Stimulated activated CD8-positive, alpha-beta memory T cell treated with anti-CD3 and anti-CD28 coated beads, Interleukin-12 subunit alpha, Interleukin-12 subunit beta, amount 100 ng/mL, for 4 hours (primary cell): Measurements from ENCODE around the gene STX11.
"Not testable (repeated sequence)": the region's sequence is repeated elsewhere in the genome, so short reads cannot be mapped to it uniquely, and the experiment has no call there.

Experiments
- DNase-seq: peaks from one replicate; pipeline ENCODE4 v3.0.0-alpha.2; 2020; ENCODE audit warnings: low read depth

The STX11 gene

DNA sequence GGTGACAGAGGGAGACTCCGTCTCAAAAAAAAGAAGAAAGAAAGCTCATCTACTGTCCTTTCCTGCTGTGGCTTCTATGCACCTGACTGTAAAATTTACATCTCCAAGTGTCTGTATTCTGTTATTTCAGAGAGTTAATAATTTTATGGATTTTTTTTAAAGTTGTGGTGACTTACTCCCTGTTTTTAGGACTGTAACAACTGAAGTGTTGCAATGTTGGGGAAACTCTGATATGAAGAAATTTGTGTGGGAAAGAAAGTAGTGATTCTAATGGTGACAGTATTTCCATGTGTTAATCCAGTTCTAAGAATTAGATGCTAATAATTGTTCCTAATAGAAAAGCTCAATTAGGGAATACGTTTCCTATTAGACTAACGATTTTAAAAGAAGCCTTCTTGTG, 27.4 kb downstream of the STX11 start:
- no peak for DNase-seq

GRCh38 chr6:144178323-144178722, 28.0 kb downstream of the STX11 start:
- DNase-seq, result no peak

DNA sequence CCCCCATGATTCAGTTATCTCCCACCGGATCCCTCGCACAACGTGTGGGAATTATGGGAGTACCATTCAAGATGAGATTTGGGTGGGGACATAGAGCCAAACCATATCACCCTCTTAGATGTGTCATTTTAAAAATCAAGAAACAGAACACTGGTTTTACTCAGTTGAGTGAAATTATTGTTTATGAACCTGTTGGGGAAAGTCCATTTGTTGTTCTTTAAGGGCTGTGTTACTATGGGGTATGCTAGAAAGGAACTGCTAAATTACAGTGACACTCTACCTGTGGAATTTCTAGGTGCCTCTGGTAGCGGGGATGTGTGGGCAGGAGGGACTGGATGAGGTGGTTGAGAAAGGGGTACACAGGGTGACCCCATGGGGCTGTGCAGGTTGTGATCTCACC, 28.9 kb downstream of the STX11 start:
- DNase-seq, result no peak

- DNase-seq, result no peak
Measured at GRCh38 chr6:144179828-144180227, 29.5 kb downstream of the STX11 start.

- not testable (repeated sequence) for DNase-seq
Measured at GRCh38 chr6:144180354-144180753, 30.0 kb downstream of the STX11 start.

DNA sequence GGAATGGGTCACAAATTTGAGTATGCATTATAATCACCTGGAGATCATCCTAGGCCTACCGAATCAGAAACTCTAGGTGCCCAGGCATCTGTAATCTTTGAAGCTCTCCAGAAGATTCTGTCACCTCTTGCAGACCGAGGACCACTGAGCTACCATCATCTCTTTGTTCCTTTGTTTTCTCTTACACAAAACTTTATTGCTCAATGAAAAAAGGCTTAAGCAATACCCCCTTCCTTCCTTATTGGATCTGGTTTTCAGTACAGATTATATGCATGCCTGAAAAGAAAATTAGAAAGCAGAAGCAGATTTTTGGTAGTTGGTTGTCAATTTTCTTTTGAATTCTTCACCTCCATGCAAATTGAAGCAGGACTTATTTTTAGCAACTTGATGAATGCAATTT, 31.3 kb downstream of the STX11 start:
- no peak for DNase-seq

GRCh38 chr6:144184186-144184585, 33.9 kb downstream of the STX11 start:
- DNase-seq, result not testable (repeated sequence)

GRCh38 chr6:144185133-144185836, 35.0 kb downstream of the STX11 start:
- no peak for DNase-seq

- no peak for DNase-seq
Measured at GRCh38 chr6:144186817-144187625, 36.7 kb downstream of the STX11 start.

DNA sequence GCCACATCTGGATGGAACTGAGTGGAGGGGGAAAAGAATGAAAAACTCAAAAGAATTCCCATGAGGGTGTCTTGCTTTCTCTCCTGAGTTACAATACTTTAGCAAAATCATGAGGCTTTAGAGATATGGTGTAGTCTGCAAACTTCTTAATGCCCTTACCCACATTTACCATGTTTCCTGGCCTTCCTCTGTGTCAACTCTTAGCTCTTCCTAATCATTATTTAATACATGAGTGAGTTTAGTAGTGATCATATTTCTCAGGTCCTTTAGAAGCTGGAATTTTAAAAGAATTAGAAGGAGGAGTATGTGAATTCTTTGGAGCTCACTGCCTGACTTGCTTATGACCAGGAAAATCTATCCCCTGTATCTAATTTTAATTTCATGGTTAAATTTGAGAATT, 39.0 kb downstream of the STX11 start:
- DNase-seq, result no peak

- no peak for DNase-seq
Measured at GRCh38 chr6:144190080-144190479, 39.8 kb downstream of the STX11 start.

DNA sequence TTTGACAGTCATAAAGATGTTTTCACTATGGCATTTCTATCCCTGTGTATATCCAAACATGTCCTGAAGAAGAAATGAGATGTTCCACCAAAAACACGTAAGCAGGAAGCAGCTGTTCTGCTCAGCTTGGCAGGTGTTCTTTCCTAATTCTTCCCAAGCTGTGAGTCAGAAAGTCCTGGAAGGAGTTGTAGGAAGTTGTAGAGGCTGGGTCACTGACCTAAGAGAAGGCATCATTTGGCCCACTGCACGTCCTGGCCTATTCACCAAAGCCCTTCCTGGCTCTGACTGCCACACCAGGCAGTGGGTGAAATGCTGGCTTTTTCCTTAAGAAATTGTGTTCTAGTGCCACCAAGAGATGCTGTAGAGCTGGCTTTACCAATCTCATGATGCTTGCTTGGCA, 40.3 kb downstream of the STX11 start:
- DNase-seq, result no peak

DNA sequence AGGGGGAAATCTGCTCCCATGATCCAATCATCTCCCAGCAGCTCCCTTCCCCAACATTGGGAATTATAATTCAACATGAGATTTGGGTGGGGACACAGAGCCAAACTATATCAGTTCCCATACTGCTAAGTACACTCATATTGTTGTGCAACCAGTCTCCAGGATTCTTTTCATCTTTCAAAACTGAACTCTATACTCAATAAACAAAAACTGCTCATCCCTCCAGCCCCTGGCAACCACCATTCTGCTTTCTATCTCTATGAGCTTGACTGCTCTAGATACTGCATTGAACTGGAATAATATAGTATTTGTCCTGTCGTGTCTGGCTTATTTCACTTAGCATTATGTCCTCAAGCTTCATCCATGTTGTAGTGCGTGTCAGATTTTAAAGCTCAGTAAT, 42.9 kb downstream of the STX11 start:
- DNase-seq, result no peak

GRCh38 chr6:144194293-144194810, 44.0 kb downstream of the STX11 start:
- no peak for DNase-seq

DNA sequence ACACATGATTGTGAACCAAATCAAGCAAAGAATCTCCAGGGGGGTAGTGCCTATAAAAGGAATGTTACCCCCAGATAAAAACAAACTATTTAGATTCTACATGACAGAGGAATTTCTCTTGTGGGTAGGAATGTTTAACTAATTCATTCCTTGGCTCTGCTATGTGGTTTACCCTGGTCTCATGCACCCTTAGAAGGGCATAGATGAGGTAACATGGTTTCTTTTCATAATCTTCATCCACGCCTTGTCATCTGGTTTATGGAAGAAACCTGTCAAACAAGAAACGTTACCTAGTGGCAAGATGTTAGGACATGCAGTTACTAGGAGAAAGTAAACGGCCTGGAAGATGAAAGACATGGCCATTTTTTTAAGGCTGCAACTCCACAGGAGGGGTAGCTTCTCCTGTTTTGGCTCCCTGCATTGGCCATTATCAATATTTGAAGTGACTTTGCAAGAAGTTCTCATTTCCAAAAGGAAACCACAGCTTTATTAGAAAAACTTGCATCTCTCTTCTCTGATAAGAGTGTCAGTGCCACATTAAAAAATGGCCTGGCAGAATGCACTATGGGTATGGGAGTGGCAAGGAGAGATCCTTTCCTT, 45.5 kb downstream of the STX11 start:
- DNase-seq, result no peak

- DNase-seq, result no peak
Measured at GRCh38 chr6:144197919-144198318, 47.6 kb downstream of the STX11 start.

GRCh38 chr6:144202879-144203468, 52.7 kb downstream of the STX11 start:
- DNase-seq, result no peak

GRCh38 chr6:144211160-144211559, 60.8 kb downstream of the STX11 start:
- DNase-seq, result no peak

GRCh38 chr6:144213315-144213714, 63.0 kb downstream of the STX11 start:
- DNase-seq, result no peak

GRCh38 chr6:144214029-144214428, 63.7 kb downstream of the STX11 start:
- no peak for DNase-seq

DNA sequence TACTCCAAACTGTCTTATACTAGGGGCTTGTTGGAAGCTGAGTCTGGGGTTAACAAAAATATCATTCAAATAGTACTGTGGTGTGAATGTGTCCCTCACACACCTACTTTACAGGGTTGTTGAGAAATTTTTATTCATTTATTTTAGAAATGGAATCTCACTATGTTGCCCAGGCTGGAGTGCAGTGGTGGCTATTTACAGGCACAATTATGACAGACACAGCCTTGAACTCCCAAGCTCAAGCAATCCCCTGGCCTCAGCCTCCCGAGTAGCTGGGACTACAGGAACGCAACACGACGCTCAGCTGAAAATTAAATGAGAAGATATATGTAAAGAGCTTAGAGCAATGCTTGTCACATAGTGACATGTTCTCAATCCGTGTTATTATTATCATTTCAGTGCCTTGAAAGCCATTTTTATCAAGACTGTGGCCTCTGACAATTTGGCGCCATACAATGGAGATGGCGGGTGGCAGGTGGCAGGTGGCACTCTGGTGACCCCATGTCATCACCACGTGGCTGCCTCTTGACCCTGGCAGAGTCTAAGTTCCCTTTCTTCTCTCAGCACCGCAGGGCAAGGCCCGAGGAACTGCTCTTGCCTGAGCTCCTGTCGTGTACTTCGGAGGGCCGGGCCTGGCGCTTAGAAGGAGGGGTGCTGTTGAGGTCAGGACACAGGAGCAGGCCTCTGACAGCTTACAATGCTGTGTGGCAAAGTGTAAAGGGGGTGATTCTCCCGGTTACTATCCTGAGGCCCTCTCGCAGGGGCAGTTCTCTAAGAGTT, 64.5 kb downstream of the STX11 start:
- DNase-seq, result no peak
